Airway epithelial cell (primary cell): ENCODE measurements around the gene SHC3. TPM values are rescaled to one million over a fixed set of nuclear protein-coding genes. Genes with fewer than 3 reads are reported as not detected.

Experiments used
- total RNA-seq: library from RNA; depleted of rRNA; stranded (reverse); fragments of >200 nt; gene quantifications from 2 replicates; pipeline ENCODE4 v1.2.3, GENCODE V29; 2015

The SHC3 gene, protein sequence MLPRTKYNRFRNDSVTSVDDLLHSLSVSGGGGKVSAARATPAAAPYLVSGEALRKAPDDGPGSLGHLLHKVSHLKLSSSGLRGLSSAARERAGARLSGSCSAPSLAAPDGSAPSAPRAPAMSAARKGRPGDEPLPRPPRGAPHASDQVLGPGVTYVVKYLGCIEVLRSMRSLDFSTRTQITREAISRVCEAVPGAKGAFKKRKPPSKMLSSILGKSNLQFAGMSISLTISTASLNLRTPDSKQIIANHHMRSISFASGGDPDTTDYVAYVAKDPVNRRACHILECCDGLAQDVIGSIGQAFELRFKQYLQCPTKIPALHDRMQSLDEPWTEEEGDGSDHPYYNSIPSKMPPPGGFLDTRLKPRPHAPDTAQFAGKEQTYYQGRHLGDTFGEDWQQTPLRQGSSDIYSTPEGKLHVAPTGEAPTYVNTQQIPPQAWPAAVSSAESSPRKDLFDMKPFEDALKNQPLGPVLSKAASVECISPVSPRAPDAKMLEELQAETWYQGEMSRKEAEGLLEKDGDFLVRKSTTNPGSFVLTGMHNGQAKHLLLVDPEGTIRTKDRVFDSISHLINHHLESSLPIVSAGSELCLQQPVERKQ
- 0.92 and 5.8 TPM in 2 replicates for total RNA-seq

DNA sequence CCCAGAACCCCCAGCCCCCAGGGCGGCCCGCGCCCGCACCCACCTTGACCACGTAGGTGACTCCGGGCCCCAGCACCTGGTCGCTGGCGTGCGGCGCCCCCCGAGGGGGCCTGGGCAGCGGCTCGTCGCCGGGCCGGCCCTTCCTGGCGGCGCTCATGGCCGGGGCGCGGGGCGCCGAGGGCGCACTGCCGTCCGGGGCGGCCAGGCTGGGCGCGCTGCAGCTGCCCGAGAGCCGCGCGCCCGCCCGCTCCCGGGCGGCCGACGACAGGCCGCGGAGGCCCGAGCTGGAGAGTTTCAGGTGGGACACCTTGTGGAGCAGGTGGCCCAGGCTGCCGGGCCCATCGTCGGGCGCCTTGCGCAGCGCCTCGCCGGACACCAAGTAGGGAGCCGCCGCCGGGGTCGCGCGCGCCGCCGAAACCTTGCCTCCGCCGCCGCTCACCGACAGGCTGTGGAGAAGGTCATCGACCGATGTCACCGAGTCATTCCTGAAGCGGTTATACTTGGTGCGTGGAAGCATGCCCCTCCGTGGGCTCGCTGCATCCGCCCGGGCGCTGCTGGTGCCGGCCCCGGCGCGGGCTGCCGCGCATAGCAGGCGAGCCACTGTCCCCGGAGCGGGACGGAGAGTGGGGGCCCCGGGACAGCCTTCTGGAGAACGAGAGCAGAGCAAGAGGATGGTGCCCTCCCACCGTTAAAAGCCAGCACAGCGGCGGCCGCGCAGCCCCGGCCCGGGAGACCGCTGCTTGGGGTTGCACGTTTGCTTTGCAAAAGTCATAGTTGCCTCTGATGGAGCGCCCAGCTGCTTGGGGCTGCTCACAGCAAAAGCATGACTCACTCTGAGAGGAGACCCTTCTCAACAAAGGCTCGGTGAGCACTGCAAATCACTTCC, at the start of gene SHC3:
Gene SHC3, minus strand, starts transcription at position 875 of the 886 bp plus-strand sequence. Its CDS starts 358 bp downstream, at position 517.

DNA sequence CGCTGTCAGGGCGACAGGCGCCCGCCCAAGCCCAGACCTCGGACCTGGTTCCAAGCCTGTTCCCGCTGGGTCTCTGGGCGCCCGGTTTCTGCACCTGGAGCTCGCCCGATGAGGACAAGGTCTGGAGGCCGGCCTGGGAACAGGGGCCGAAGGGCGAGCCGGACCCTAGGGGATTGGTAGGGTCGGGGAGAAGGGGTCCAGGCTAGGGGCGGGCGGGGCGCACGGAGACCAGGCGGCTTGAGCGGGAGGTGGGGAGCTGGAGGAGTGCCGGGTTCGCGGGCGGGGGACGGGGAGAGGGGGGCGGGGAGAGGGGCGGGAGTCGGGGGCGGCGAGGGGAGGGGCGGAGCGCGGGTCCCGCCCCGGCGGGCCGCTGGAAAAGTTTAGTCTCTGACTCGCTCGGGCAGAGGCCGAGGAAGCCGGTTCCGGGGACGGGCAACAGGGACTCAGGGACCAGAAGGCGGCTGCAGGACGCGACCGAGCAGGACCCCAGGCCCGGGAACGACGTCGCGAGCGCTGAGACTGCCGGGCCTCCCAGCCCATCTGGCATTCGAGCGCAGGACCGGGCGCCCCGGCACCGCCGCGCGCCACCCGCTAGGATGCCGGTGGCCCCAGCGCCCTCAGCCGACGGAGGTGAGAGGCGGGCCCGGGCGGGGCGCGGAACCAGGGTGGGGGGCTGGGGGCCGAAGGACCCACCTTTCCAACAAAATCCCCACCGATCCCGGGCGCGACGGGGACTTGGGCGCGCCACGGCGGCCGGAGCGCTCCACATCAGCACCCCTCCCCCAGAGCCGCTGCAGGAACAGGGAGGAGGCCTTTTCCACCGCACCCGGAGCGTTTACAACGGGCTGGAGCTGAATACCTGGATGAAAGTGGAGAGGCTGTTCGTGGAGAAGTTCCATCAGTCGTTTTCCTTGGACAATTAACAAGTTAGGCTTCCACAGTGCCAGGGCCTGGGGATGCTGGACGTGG, 187.3 kb downstream of the SHC3 start, which contains the start of gene S1PR3:
Gene S1PR3, plus strand, starts transcription at position 403 of the 969 bp plus-strand sequence. CDS start 9,733 bp downstream, outside the sequence.

Other genes with a start within 250 kb of the SHC3 start
- gene S1PR3, start 187.3 kb downstream of the SHC3 start, total RNA-seq: 0.70 and 2.4 TPM in 2 replicates
- 194 and 350 TPM in 2 replicates for gene CKS2, start 132.4 kb upstream of the SHC3 start, total RNA-seq
- 10.5 and 15.4 TPM in 2 replicates for gene SECISBP2, start 139.7 kb upstream of the SHC3 start, total RNA-seq